ENCODE results near the gene CUBN. TPM values are rescaled to one million over a fixed set of nuclear protein-coding genes. Genes with fewer than 3 reads are reported as not detected.

The CUBN gene
- total RNA-seq, 2 experiments from 2014 or later, result 0.30 to 0.76 TPM

- H3K4me1 Mint-ChIP-seq, result peaks cover 32% of the 10 kb centered on the region
Measured at GRCh38 chr10:16811292-16811691, 318.3 kb downstream of the CUBN start.

GRCh38 chr10:16809074-16809718, 320.4 kb downstream of the CUBN start:
- Mint-ChIP-seq H3K36me3 (peaks cover 36% of the 10 kb centered on the region), H3K4me3 (no peak overlapping the region), H3K9me3 (peaks cover 3% of the 10 kb centered on the region), H3K27me3 (no peaks in the 10 kb centered on the region), H3K27ac (no peak overlapping the region), H3K4me1 (peaks cover 20% of the 10 kb centered on the region)
- peak; percentile 44 for DNase-seq

More at GRCh38 chr10:16811292-16811691, 318.3 kb downstream of the CUBN start:
- no peak for DNase-seq
- Mint-ChIP-seq H3K27me3 (no peaks in the 10 kb centered on the region), H3K36me3 (peaks cover 25% of the 10 kb centered on the region), H3K27ac (no peak overlapping the region), H3K4me3 (no peak overlapping the region), H3K9me3 (no peaks in the 10 kb centered on the region)

GRCh38 chr10:16804123-16804522, 325.5 kb downstream of the CUBN start:
- Mint-ChIP-seq H3K36me3 (peaks cover 36% of the 10 kb centered on the region), H3K27me3 (no peaks in the 10 kb centered on the region), H3K4me1 (peaks cover 30% of the 10 kb centered on the region), H3K4me3 (no peak overlapping the region), H3K27ac (no peak overlapping the region), H3K9me3 (peaks cover 3% of the 10 kb centered on the region)
- DNase-seq, result no peak

- H3K9me3 Mint-ChIP-seq, result peaks cover 3% of the 10 kb centered on the region
- no peaks in the 10 kb centered on the region for H3K27me3 Mint-ChIP-seq
- peaks cover 29% of the 10 kb centered on the region for H3K4me1 Mint-ChIP-seq
- H3K36me3 Mint-ChIP-seq, result peaks cover 43% of the 10 kb centered on the region
- DNase-seq, result no peak
- no peak overlapping the region for H3K4me3 Mint-ChIP-seq
- H3K27ac Mint-ChIP-seq, result no peak overlapping the region
Measured at GRCh38 chr10:16803464-16803863, 326.1 kb downstream of the CUBN start.

- H3K36me3 Mint-ChIP-seq, result peaks cover 45% of the 10 kb centered on the region
- no peaks in the 10 kb centered on the region for H3K27me3 Mint-ChIP-seq
- peaks cover 2% of the 10 kb centered on the region for H3K9me3 Mint-ChIP-seq
- peak; percentile 29 for DNase-seq
- peaks cover 39% of the 10 kb centered on the region for H3K4me1 Mint-ChIP-seq
- no peak overlapping the region for H3K27ac Mint-ChIP-seq
- no peak overlapping the region for H3K4me3 Mint-ChIP-seq
Measured at GRCh38 chr10:16799621-16800020, 330.0 kb downstream of the CUBN start.

- no peak overlapping the region for H3K27ac Mint-ChIP-seq
- H3K4me1 Mint-ChIP-seq, result peaks cover 38% of the 10 kb centered on the region
- peaks cover 49% of the 10 kb centered on the region for H3K36me3 Mint-ChIP-seq
- peaks cover 1% of the 10 kb centered on the region for H3K9me3 Mint-ChIP-seq
- no peak overlapping the region for H3K4me3 Mint-ChIP-seq
- no peaks in the 10 kb centered on the region for H3K27me3 Mint-ChIP-seq
- no peak for DNase-seq
Measured at GRCh38 chr10:16798571-16798970, 331.0 kb downstream of the CUBN start.

GRCh38 chr10:16795410-16796073, 334.1 kb downstream of the CUBN start:
- Mint-ChIP-seq H3K27ac (no peak overlapping the region), H3K4me3 (no peak overlapping the region), H3K9me3 (peaks cover 1% of the 10 kb centered on the region), H3K36me3 (peaks cover 61% of the 10 kb centered on the region), H3K4me1 (peaks cover 25% of the 10 kb centered on the region), H3K27me3 (no peaks in the 10 kb centered on the region)
- DNase-seq, result no peak

- H3K4me3 Mint-ChIP-seq, result no peak overlapping the region
- H3K27me3 Mint-ChIP-seq, result no peaks in the 10 kb centered on the region
Measured at GRCh38 chr10:16794005-16794404, 335.6 kb downstream of the CUBN start.

GRCh38 chr10:16792675-16793074, 336.9 kb downstream of the CUBN start:
- Mint-ChIP-seq H3K4me1 (peaks cover 34% of the 10 kb centered on the region), H3K27ac (no peak overlapping the region)

More at GRCh38 chr10:16794005-16794404, 335.6 kb downstream of the CUBN start:
- Mint-ChIP-seq H3K9me3 (peaks cover 1% of the 10 kb centered on the region), H3K36me3 (peaks cover 65% of the 10 kb centered on the region), H3K4me1 (peaks cover 20% of the 10 kb centered on the region), H3K27ac (no peak overlapping the region)
- no peak for DNase-seq

GRCh38 chr10:16789765-16790164, 339.8 kb downstream of the CUBN start:
- peaks cover 81% of the 10 kb centered on the region for H3K36me3 Mint-ChIP-seq

More at GRCh38 chr10:16792675-16793074, 336.9 kb downstream of the CUBN start:
- Mint-ChIP-seq H3K27me3 (no peaks in the 10 kb centered on the region), H3K9me3 (peaks cover 5% of the 10 kb centered on the region), H3K4me3 (no peak overlapping the region), H3K36me3 (peaks cover 69% of the 10 kb centered on the region)
- DNase-seq, result no peak

GRCh38 chr10:16789261-16789660, 340.4 kb downstream of the CUBN start:
- Mint-ChIP-seq H3K36me3 (peaks cover 82% of the 10 kb centered on the region), H3K4me1 (peaks cover 33% of the 10 kb centered on the region), H3K27me3 (no peaks in the 10 kb centered on the region), H3K9me3 (peaks cover 15% of the 10 kb centered on the region), H3K4me3 (no peak overlapping the region), H3K27ac (peak overlapping the region; percentile 94)
- DNase-seq, result no peak

More at GRCh38 chr10:16789765-16790164, 339.8 kb downstream of the CUBN start:
- Mint-ChIP-seq H3K4me3 (no peak overlapping the region), H3K9me3 (peaks cover 11% of the 10 kb centered on the region), H3K27me3 (no peaks in the 10 kb centered on the region), H3K4me1 (peaks cover 33% of the 10 kb centered on the region), H3K27ac (peak overlapping the region; percentile 94)
- no peak for DNase-seq

- H3K4me3 Mint-ChIP-seq, result no peak overlapping the region
- peaks cover 82% of the 10 kb centered on the region for H3K36me3 Mint-ChIP-seq
- peaks cover 33% of the 10 kb centered on the region for H3K4me1 Mint-ChIP-seq
- no peaks in the 10 kb centered on the region for H3K27me3 Mint-ChIP-seq
- peaks cover 17% of the 10 kb centered on the region for H3K9me3 Mint-ChIP-seq
- peak overlapping the region; percentile 94 for H3K27ac Mint-ChIP-seq
- no peak for DNase-seq
Measured at GRCh38 chr10:16788778-16789177, 340.8 kb downstream of the CUBN start.

- Mint-ChIP-seq H3K27ac (peak overlapping the region; percentile 94), H3K4me3 (peak overlapping the region; percentile 43), H3K9me3 (peaks cover 17% of the 10 kb centered on the region), H3K36me3 (peaks cover 78% of the 10 kb centered on the region), H3K4me1 (peaks cover 33% of the 10 kb centered on the region), H3K27me3 (no peaks in the 10 kb centered on the region)
- no peak for DNase-seq
Measured at GRCh38 chr10:16788125-16788524, 341.5 kb downstream of the CUBN start.

- peaks cover 73% of the 10 kb centered on the region for H3K36me3 Mint-ChIP-seq
- peak overlapping the region; percentile 94 for H3K27ac Mint-ChIP-seq
- no peaks in the 10 kb centered on the region for H3K27me3 Mint-ChIP-seq
- peak overlapping the region; percentile 43 for H3K4me3 Mint-ChIP-seq
- peaks cover 17% of the 10 kb centered on the region for H3K9me3 Mint-ChIP-seq
- peak; percentile 59 for DNase-seq
- peaks cover 33% of the 10 kb centered on the region for H3K4me1 Mint-ChIP-seq
Measured at GRCh38 chr10:16787361-16787791, 342.2 kb downstream of the CUBN start.

- Mint-ChIP-seq H3K4me3 (no peak overlapping the region), H3K36me3 (peaks cover 43% of the 10 kb centered on the region), H3K27me3 (no peaks in the 10 kb centered on the region), H3K4me1 (peaks cover 38% of the 10 kb centered on the region), H3K9me3 (peaks cover 10% of the 10 kb centered on the region), H3K27ac (no peak overlapping the region)
- no peak for DNase-seq
Measured at GRCh38 chr10:16780338-16780880, 349.2 kb downstream of the CUBN start.

Measured in activated naive CD8-positive, alpha-beta T cell treated with anti-CD3 and anti-CD28 coated beads for 36 hours (primary cell).